Activated CD4-positive, alpha-beta T cell treated with anti-CD3 and anti-CD28 coated beads, Interleukin-2, amount 50 U/mL, for 48 hours (primary cell): ENCODE measurements around the gene IGHMBP2.

ENCODE experiments used
- DNase-seq, 2 experiments: peaks; one replicate each; pipeline ENCODE4 v3.0.0-alpha.2; 2020

IGHMBP2 gene

DNA sequence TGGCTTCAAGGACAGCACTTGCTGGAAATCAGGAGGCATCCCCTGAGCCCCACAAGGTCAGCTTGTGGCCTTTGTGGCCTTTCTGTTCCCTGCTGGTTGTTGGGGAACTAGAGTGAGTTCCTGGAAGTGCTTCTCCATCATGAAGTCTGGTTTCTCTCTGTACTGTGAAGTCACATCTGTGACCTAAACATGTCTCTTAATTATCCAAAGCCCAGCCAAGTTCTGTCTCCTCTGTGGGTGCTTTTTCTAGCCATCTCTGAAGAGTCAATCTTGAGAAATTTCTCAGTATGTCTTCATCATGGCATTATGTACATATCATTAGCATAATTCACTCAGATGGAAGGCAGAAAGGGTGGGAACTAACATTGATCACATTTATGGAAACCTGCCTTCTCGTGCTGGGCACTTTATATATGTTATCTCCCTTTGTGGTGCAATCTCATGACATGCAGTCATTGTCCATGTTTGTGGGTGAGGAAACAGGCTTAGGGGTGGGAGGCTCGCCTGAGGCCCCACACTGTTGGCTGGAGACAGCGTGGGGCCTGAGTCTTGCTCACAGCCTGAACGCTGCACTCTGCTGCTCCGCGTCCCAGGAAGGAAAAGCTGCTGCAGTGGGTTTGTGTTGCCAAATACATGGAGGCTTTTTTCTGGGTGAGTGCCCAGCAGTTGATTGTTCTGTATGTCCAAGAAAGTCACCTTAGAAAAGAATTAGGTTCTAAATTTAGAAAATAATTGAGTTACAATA is 24.6 kb downstream of the IGHMBP2 start:
- no peak for DNase-seq

DNA sequence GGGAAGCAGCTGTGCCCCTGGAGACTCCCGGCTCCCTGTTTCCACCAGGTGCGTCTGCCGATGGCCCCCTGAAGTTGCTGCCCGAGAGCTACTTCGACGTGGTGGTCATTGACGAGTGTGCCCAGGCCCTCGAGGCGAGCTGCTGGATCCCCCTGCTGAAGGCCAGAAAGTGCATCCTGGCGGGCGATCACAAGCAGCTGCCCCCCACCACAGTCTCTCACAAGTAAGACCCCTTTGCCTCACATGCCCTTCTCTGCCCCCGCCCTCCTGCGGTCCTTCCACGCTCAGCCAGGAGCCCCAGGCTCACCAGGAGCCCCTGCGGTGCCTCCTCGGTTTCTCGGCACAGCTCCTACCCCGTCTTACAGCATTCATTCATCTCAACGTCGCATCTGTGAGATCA is 25.4 kb downstream of the IGHMBP2 start:
- DNase-seq, result no peak

DNA sequence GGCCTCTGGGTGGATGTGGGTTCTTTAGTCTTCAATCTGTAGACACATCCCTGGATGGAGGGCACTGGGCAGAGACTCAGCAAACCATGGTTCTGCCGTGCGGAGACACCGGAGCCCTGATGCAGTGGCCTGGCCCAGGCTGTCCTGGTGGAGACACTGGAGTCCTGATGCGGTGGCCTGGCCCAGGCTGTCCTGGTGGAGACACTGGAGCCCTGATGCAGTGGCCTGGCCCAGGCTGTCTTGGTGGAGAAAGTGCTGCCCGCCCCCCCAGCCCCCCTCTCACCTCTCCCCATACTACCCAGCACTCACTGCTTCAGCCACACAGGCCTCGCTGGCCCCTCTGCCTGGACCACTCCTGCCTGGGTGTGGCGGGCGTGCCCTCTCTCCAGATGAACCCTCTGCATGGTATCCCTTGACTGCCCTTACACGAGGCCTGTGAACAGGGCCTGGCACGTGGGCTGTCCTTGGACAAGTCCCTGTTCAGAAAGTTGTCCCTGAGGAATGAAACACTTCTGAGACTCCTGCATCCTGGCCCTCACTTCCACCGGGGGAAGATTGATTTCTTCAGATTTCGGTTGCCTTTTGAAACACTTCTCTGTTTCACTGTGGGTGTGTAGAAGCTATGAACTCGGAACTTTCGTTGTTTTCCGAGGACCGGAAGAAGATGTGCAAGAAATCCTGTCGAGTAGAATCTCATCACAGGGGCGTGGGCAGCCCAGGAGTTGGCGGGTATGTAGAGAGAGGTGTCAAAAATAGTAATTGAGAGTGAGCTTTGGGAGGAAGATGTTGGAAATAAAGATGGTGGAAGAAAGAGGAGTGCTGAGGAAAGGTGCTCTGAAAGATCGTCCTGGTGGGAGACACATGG is 26.2 kb downstream of the IGHMBP2 start:
- DNase-seq, result no peak

DNA sequence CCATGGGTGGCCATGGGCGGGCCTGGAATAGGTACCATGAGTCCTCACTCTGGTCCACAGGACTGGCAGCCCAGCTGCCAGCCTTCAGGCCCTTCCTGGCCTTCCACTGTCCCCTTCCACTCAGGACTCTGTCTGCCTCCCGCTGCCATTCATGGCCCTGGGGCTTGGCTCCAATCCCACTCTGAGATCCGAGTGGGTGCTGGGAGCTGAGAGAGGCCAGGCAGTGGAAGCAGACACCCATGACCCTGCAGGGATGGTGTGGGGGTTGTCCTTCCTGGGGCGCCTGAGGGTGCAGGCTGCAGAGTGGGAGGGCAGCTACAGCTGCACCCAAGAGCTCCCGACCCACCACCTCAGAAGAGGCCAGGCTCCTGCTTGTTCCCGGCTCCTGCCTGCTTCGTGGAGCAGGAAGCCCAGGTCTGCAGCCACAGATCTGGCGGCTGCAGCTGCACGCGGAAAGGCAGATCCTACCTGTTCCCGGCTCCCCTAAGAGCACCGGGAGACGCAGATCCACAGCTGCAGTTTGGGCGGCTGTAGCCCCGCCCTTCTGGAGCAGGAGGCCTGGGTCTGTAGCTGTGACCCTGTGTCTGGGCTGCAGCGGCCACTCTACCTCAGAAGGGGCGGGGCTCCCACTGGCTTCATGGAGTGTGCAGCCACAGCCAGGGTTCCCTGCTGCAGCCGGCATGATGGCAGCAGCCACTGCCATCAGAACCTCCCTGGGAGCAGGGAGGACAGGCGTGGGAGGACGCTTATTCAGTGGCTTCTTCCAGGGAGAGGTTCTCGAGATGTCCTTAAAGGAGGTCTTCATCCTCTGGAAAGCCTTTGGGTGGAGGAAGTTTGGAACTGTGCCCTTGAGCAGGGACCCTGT is 27.5 kb downstream of the IGHMBP2 start:
- DNase-seq, result no peak

DNA sequence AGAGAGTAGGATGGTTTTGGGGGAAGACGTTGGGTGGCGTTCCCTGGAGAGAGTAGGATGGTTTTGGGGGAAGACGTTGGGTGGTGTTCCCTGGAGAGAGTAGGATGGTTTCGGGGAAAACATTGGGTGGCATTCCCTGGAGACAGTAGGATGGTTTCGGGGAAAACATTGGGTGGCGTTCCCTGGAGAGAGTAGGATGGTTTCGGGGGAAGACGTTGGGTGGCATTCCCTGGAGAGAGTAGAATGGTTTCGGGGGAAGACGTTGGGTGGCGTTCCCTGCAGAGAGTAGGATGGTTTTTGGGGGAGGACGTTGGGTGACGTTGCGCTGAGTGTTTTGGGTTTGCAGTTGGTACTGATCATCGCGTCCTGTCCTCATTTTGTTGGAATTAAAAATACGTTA is 28.2 kb downstream of the IGHMBP2 start:
- DNase-seq, result no peak

DNA sequence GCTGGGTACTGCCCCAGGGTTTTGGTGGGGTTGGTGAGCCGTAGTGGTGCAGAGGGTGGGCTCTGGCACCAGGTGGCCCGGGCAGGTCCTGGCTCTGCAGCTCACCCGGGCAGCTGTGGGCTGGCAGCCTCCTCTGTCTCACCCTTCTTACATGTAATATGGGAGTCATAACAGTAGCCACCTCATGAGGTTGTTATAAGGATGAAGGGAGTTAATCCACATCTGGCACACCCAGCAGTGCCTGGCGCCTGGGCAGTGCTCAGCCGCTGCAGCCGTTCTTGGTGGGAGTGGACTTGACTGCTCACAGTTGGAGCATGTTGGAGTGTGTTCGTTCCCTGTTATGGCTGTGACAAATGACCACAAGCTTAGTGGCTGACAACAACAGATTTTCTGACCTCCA is 28.7 kb downstream of the IGHMBP2 start:
- no peak for DNase-seq

DNA sequence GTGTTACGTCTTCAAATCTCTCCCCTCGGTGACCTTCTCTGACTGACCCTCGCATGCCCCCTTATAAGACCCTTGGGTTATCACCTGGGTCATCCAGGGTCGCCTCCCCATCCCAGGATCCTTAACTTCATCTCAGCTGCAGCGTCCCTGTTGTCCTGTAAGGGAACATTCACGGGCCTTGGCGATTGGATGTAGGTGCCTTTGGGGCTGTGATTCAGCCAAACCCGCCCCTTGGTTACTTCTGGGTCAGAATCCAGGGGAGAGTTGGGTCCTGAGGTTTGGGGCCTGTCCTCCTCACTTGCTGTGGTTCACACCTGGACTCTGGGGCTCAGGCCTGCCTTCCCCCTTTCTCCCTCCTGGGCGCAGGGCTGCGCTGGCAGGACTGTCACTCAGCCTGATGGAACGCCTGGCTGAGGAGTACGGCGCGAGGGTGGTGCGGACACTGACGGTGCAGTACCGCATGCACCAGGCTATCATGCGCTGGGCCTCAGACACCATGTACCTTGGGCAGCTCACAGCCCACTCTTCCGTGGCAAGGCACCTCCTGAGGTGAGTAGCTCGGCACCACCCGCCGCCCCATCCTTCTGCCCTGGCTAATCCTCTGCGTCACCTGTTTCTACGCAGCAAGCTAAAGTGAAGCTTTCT is 29.4 kb downstream of the IGHMBP2 start:
- DNase-seq, result no peak

DNA sequence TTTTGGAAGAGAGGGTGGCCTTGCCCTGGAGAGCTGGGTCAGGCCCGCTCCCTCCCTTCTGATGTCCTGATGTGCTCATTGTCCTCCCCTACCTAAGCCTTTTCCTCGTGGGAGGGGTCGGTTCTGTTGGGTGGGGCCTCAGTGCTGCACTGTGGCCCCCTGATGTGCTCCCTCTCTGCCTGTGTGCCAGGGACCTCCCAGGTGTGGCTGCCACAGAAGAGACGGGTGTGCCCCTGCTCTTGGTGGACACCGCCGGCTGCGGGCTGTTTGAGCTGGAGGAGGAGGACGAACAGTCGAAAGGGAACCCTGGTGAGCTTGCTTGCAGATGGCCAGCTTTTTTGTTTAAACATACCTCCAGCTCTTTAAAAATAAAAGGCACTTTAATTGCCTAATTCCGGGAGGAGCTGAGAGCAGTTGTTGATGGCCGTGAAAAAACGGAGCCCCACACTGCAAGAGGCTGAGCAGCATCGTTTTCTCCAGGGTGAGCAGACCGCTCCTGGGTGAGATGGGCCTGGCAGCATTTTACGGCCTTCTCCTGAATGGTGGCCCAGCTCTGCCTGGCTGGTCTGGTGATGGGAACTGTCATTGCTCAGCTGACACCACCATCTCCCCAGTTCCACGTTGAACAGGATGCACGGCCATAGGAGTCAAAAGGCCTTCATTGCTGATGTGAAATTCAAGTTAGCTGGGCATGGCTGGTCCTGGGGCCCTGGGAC is 30.1 kb downstream of the IGHMBP2 start:
- DNase-seq, result no peak

DNA sequence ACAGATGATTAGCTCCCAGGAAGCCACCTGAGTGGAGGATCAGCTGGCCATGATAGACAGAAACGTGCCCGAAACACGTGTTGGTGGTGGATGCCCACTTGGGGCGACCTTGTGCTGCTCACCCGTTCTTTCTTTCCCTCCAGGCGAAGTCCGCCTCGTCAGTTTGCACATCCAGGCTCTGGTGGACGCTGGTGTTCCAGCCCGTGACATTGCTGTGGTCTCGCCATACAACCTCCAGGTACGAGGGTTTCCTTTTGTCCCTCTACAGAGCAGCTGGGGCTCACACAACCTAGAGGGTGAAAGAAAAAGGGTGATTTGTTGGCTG is 30.6 kb downstream of the IGHMBP2 start:
- DNase-seq, result no peak

DNA sequence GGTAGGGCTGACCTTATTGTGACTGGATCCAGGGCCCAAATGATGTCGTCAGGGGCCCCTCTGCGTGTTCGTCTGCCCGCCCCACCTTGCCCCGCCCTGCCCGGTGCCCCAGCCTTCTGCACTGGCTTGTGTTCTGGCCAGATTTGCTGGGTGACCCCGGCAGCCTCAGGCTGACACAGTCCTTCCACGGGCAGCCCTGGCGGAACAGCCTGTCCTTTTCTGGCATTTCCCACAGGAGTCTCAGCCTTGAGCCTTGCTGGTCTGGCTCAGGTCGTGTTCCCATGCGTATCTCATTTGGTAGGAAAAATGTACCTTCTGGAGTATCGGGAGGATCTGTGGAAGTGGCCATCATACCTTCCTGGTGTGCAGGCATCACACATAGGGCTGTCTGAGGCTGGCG is 31.0 kb downstream of the IGHMBP2 start:
- no peak for DNase-seq

DNA sequence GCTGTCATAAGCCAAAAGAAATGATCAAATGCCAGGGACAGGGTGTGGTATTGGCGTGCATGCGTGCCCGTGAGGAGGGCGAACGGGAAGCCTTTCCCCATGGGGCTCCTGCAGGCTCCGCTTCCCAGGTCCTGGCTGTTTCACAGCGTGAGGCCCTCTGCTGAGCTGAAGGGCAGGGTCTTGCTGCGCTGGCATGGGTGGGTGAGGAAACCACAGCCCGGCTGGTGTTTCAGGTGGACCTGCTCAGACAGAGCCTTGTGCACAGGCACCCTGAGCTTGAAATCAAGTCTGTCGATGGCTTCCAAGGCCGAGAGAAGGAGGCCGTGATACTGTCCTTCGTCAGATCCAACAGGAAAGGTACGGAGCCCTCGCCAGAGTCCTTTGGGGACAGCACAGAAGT is 31.4 kb downstream of the IGHMBP2 start:
- no peak for DNase-seq

DNA sequence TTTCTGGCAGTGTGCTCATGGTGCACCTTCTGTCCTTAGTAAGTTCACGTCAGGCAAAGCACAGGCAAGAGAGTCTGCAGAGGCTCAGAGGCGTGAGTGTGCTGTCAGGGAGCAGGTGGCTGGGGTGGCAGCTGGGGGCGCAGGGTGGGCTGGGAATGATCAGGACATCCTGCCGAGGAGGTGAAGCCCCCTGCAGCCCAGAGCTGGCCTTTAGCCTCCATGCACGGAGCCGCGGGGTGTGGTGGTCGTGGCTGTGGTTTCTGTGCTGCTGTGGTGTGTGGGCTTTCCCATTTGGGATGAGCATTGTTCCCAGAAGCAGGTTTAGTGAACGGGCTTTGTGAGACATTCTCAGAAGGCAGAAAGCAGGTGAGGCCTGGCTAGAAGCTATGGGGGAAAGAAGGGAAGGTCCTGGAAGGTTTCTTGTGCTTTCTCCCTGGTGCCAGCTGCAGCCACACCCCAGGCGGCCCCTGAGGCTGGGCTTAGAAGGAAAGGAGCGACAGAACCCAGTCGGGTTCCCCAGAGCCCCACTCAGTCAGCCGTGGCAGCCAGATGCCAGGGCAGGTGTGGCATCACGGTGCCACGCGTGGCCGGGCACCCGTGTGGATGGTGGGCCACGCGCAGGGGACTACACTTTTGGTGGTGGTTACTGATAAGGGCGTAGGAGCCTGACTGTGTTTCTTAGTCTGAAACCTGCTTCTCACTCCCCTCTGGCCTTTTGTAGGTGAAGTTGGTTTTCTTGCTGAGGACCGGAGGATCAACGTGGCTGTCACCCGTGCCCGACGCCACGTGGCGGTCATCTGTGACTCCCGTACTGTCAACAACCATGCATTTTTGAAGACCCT is 32.0 kb downstream of the IGHMBP2 start:
- DNase-seq, result no peak

DNA sequence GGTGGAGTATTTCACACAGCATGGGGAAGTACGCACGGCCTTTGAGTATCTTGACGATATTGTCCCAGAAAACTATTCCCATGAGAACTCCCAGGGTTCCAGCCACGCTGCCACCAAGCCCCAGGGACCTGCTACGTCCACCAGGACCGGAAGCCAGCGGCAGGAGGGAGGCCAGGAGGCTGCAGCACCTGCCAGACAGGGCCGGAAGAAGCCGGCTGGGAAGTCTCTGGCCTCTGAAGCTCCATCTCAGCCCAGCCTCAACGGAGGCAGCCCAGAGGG is 32.6 kb downstream of the IGHMBP2 start:
- no peak for DNase-seq

DNA sequence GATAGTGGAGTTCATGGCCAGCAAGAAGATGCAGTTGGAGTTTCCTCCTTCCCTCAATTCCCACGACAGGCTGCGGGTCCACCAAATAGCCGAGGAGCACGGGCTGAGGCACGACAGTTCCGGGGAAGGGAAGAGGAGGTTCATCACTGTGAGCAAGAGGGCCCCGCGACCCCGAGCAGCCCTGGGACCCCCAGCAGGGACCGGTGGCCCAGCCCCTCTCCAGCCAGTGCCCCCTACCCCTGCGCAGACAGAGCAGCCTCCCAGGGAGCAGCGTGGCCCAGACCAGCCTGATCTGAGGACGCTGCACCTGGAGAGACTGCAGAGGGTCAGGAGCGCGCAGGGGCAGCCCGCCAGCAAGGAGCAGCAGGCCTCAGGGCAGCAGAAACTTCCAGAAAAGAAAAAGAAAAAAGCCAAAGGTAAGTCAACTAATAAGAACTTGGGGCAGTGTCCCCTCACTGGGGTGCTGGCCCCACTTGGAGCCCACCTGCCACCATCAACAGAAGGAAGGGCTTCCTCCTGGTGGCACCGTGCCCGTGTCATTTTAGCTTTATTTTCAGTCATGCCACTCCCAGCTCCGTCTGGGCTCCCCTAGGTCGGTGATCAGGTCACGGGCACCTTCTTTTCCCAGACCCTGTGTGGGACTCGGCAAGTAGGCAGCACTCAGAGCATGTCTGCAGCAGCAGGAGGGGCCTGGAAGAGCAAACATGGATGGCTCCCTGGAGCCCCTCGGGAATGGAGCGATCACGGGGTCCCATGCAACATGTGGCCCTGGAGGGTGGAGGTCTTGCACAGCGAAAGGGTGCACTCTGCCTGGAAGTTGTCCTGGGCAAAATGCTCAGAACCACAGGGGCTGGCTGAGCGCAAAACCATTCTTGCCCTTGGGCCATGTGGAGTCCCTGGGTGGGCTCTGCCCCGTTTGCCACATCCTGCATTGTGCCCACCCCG is 33.3 kb downstream of the IGHMBP2 start:
- no peak for DNase-seq

DNA sequence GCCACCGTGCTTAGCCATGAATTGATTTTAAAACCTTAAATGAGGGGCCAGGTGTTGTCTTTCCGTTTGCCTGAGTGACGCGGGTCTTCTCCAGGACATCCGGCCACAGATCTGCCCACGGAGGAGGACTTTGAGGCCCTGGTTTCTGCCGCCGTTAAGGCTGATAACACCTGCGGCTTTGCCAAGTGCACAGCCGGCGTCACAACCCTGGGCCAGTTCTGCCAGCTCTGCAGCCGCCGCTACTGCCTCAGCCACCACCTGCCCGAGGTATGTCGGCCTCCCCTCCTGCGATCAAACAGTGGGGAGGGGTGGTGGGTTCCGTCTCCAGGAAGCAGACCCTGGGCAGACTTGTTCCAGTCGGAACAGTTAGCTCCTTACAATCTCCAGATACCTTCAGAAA is 34.4 kb downstream of the IGHMBP2 start:
- DNase-seq, result no peak

DNA sequence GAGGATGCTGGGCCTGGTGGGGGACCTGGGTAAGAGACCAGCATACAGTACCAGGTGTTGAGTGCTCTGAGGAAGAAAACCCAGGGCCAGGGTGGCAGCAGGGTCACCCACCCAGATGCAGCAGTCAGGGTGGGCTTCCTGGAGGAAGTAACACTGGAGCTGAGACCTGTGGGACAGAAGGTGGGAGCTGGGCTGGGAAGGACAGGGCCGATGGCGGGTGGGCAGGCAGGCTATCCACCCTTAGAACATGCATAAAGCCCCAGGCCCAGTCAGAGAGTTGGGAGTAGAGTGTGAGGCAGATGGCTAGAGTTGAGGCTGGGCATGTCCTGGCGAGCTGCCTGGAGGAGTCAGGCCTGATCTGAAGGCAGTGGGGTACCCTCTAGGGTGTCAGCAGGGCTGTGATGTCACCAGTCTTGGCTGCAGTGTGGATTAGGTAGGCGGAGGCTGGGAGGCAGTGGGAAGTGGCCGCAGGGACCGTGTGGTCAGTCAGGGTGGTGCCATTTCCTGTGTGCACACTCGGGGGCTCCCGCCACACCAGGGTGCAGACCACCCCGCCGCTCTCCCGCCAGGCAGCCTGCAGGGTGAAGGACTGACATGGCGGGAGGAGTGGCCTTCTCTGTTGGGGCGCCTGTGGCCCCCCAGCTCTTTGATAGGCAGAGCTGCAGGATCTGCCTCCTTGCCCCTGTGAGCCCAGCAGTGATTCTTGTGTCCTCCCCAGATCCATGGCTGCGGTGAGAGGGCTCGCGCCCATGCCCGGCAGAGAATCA is 35.3 kb downstream of the IGHMBP2 start:
- no peak for DNase-seq

DNA sequence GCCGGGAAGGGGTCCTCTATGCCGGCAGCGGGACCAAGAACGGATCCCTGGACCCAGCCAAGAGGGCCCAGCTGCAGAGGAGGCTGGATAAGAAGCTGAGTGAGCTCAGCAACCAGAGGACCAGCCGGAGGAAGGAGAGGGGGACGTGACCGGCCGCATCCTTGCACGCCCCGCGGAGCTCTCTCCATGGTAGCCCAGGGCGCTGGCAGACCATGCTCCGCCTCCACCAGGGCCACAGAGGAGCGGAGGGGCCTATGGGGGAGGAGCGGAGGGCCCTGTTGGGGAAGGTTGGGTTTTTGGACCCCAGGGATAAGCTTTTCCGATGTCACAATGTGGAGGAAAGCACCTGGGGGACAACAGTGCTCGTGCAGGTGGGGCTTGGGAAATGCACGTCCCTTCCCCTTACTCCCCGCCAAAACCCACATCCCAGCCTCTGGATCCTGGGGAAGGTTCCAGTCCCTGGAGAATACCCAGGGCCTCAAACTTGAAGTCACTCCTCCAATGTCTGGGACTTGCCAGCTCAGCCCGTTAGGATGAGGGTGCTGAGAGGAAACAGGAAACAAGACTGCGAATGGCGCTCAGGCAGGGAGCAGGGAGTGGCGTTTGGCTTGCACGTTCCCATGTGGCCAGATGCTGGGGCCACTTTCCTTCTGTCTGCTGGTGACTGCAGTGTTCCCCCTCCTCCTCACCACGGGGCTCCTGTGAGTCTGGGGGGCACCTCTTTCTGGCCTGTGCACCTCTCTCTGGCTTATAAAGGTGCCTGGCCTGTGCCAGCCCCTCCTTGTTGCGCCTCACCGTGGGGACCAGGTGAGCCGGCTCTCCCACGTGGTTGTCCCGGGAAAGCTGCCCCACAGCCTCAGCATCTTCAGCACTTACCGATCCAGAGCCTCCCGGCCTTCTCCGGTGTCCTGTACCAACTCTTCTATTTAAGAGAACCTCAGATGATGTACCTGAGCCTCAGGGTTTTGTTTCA is 36.2 kb downstream of the IGHMBP2 start:
- DNase-seq, result no peak

DNA sequence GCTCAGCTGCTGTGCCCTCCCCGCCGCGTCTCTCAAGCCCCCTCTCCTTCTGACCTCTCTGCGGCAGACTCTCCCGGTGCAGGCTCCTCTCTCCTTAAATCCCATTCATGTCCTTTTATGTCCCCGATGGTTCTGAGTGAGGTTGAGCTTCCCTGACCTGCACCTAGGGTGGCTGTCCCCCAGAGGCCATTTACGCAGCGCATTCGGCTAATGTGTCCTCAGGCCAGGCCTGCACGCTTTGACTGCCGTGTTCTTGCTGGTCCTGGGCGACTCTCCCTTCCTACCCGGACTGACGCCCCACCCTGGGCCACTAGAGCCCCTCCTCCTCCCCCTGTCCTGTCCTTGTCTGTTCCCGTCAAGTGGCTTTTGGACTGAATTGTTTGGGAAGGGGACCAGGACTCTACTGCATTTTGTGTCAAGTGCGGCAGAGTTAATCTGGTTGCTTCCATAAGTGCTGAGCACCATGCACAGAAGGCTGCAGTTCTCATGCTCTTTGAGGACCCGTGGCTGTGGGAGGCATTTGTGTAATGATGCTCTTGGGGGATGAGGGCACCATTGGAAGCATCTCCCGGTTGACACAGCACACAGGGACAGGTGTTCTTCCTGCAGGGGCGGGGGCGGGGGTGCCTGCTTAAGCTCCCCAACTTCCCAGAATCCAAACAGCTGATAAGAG is 37.1 kb downstream of the IGHMBP2 start:
- DNase-seq, result no peak
